ENCODE data around the gene FOXP1.

FOXP1 gene

GRCh38 chr3:71191031-71191482 is 392.5 kb downstream of the FOXP1 start:
- DNase-seq: no peak

- DNase-seq: no peak
Observed at GRCh38 chr3:71189480-71189879, 394.0 kb downstream of the FOXP1 start.

GRCh38 chr3:71187715-71188114 is 395.8 kb downstream of the FOXP1 start:
- no peak for DNase-seq

GRCh38 chr3:71186801-71187200 is 396.7 kb downstream of the FOXP1 start:
- no peak for DNase-seq

- DNase-seq: no peak
Observed at GRCh38 chr3:71185733-71186455, 397.6 kb downstream of the FOXP1 start.

- no peak for DNase-seq
Observed at GRCh38 chr3:71184252-71184651, 399.3 kb downstream of the FOXP1 start.

GRCh38 chr3:71183549-71183948 is 400.0 kb downstream of the FOXP1 start:
- no peak for DNase-seq

GRCh38 chr3:71180524-71180923 is 403.0 kb downstream of the FOXP1 start:
- no peak for DNase-seq

GRCh38 chr3:71177375-71177774 is 406.2 kb downstream of the FOXP1 start:
- DNase-seq: no peak

GRCh38 chr3:71176366-71176765 is 407.2 kb downstream of the FOXP1 start:
- DNase-seq: no peak

GRCh38 chr3:71175691-71176365 is 407.7 kb downstream of the FOXP1 start:
- DNase-seq: peak; percentile 18

GRCh38 chr3:71172951-71173350 is 410.6 kb downstream of the FOXP1 start:
- DNase-seq: no peak

GRCh38 chr3:71172189-71172588 is 411.3 kb downstream of the FOXP1 start:
- no peak for DNase-seq

- DNase-seq: no peak
Observed at GRCh38 chr3:71171247-71171646, 412.3 kb downstream of the FOXP1 start.

GRCh38 chr3:71168880-71169411 is 414.6 kb downstream of the FOXP1 start:
- DNase-seq: no peak

GRCh38 chr3:71168121-71168721 is 415.3 kb downstream of the FOXP1 start:
- no peak for DNase-seq

GRCh38 chr3:71166339-71167240 is 416.9 kb downstream of the FOXP1 start:
- DNase-seq: no peak

- DNase-seq: no peak
Observed at GRCh38 chr3:71164881-71165280, 418.6 kb downstream of the FOXP1 start.

GRCh38 chr3:71163198-71163918 is 420.2 kb downstream of the FOXP1 start:
- DNase-seq: no peak

GRCh38 chr3:71162221-71162620 is 421.3 kb downstream of the FOXP1 start:
- no peak for DNase-seq

- no peak for DNase-seq
Observed at GRCh38 chr3:71160785-71161546, 422.6 kb downstream of the FOXP1 start.

All from NCI-H774 (cell line).